HG03066 (cell line): Measurements from ENCODE around the gene FSIP1.
A peak's percentile ranks its signal among the peaks of the same experiment; 100 is the strongest.
"Not testable (repeated sequence)": the region's sequence is repeated elsewhere in the genome, so short reads cannot be mapped to it uniquely, and the experiment has no call there.

Experiments used
- ATAC-seq: cut with Tn5 transposase; IDR thresholded peaks from one replicate; pipeline ENCODE4 v1.9.1; 2021; ENCODE audit warnings: low read depth; ENCODE audit not compliant: unreplicated experiment

FSIP1 gene

DNA sequence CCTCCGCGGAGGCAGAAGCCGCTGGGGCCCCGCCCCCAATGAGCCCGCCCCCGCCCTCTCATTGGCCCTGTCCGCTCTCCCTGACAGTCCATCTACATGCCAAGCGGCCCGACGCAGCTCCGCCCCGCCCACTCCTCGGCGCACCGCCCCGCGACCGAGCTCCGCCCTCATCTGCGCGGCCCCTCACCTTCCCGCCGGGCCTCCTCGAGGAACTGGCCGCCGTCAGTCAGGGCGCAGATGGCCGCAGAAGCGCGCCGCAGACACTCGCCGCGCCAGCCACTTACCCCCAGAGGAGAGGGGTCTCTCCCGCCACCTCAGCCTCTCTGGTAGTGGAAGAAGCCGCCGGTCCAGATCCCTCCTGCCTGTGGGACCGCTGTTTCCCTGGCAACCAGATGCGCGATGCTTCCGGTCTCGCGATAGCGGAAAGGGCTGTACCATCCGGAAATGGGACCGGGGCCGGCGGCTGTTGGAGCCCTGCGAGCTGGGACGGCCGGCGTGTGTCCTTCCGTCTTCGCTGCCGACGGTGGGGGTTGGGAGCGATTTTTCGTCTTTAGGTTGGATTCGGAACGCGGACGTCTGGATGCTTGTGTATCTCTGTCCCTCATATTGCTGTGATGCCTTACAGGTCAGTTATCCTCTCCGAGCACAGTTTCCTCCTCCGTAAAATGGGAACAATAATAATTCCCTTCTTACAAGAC lies at the start of gene FSIP1:
FSIP1 (minus strand) TSS at position 401 of the 698 bp plus-strand sequence. CDS start 6,317 bp downstream, outside the sequence.
- peak; percentile 97 for ATAC-seq

DNA sequence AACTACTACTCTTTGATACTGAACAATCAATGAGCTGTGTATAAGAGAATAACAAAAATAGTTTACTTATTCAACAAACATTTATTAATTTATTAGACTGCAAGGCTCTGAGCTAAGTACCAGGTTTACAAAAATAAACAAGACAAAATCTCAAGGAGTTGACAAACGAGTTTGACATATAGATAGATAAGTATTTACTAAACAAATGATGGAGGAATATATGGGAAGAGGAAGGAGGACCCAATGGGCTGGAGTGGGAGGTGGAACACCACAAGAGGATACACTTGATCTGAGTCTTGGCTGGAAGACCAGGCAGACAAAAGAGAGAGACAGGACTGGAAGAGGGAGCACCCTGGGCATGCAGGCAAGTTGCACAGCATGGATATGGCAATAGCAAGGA lies 47.5 kb upstream of the FSIP1 start:
- ATAC-seq = no peak

DNA sequence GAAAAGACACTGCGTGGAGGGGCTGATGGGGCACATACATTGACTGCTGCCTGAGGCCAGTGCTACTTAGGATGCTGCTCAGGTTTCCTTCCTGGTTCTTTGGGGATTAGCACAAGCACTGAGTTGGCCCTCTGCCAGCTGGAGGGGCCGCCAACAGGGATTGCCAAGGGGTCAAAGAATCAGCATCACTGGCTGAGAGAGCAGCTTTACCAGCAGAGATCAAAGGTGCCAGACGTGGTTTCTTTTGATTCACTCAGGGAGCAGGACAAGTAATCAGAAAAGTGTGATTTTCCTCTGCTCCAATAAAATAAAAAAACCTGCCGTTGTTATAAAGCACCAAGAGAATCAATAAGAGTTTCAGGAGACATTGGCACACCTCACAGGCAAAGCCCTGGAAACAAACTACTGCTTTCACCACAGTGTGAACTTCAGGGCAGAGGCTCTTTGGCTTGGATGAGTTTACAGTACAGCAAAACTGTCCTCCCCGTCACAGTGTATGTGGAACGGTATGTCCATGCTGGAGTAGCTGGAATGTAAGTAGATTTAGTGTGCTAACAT lies 45.8 kb upstream of the FSIP1 start:
- no peak for ATAC-seq

DNA sequence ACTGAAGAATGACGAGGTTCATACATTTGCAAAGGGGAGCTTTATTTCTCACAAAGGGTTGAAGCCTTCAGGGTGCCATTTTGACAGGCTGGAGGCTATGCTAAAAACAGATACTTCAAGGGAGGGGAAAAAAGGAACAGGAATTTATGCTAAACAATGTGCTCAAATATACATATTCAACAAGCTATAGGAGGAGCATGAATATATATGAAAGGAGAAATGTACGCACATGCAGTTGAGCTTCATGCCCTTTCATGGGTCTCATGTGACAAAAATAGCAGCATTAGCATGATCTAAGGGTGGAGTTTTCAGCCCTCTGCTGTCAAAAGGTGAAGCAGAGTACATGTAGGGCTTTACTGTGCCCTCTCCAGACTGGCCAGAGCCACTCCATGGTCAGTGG lies 44.3 kb upstream of the FSIP1 start:
- ATAC-seq = no peak

- ATAC-seq = no peak
Observed at GRCh38 chr15:39823634-39824033, 41.0 kb upstream of the FSIP1 start.

- ATAC-seq = no peak
Observed at GRCh38 chr15:39820050-39820602, 37.5 kb upstream of the FSIP1 start.

DNA sequence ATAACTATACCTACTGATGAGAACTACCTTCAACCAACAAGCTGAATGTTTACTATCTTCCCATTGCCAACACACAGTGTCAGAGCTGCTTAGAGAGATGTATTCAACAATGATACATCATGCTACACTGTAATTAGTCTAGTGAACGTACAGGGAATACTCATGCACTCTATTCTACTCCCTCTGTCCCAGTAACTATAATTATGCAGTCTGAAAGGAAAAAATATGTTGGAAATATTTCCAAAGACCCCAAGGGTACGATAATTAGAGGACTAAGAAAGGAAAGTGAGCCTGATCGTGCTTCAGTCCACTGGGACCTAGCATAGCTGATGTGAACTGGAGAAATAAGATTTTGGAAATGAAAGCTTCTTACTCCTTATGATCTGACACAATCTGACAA lies 36.9 kb upstream of the FSIP1 start:
- no peak for ATAC-seq

DNA sequence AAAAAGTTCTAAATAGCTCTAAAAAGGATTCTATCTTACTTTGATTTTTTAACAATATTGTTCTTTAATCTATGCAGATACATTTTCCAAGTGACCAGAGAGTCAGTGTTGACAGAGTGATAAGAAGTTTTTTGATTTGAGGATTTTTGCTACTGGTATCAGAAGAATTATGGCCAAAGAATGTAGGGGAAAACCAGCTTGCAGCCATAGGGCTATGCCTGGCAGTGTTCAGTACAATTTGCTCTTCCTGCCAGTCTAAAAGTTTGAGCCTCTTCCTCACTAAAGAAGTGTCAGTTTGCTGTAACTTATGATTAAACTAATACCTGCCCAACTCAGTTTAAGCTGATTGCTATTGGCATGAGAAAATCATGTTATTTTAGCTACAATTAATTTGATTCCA lies 35.3 kb upstream of the FSIP1 start:
- ATAC-seq = no peak

DNA sequence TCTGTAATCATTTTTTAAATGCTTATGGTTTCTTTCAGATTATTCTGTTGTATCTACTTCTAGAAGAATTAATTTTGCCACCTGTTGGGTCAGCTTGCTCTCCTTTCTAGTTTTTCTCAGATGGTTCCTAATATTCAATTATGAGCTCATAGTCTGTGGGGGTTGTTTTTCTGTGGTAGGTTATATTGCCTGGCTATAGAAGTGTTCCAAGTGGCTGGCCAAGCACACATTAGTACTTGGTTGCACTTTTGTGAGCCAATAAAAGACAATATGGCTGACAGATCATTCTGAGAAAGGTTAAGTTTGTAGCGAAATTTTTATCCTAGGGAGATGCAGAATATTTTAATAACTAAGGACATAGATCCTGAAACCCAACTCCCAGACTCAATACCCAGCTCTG lies 31.8 kb upstream of the FSIP1 start:
- no peak for ATAC-seq

DNA sequence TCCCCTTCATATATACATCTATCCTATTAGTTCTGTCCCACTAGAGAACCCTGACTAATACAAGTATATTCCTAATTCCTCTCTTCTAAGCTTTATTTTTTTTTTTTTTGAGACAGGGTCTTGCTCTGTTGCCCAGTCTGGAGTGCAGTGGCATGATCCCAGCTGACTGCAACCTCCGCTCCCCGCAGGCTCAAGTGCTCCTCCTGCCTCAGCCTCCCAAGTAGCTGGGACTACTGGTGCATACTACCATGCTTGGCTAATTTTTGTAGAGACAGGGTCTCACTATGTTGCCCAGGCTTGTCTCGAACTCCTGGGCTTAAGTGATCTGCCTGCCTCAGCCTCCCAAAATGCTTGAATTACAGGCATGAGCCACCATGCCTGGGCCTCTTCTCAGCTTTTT lies 30.0 kb upstream of the FSIP1 start:
- ATAC-seq = not testable (repeated sequence)

- no peak for ATAC-seq
Observed at GRCh38 chr15:39808909-39809308, 26.3 kb upstream of the FSIP1 start.

DNA sequence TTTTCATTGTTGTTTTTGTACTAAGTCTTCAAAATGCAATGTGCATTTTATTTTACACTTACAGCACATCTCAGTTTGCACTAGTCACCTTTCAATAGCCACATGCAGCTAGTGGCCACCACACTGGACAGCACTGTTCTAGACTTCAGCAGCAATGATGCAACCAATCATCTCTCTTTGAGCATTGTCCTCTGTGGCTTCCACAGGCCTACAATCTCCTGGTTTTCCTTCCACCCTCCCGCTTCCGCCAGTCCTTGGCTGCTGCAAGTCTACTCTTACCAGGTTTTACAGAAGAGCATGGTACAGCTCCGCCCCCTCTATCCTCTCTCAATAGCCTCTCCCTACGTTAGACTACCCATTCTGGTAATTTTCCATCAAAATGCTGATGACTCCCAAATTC lies 25.1 kb upstream of the FSIP1 start:
- no peak for ATAC-seq

DNA sequence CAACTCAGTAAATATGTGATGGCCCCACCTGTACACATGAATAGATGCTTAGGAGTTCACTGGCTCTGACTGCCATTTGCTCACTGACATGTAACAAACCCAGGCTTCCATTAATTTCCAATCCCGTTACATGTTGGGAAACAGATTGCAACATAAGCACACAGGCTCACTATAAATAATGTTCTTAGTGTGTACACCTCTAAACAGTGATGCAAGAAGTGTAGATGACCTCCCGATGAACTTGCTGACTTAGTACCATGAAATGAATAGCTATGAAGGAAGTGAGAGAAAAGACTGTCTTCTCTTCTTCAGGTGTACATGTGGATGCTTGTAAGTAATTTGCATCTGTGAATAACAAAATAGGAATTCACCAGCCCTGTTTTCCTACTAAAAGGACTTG lies 21.4 kb upstream of the FSIP1 start:
- no peak for ATAC-seq

DNA sequence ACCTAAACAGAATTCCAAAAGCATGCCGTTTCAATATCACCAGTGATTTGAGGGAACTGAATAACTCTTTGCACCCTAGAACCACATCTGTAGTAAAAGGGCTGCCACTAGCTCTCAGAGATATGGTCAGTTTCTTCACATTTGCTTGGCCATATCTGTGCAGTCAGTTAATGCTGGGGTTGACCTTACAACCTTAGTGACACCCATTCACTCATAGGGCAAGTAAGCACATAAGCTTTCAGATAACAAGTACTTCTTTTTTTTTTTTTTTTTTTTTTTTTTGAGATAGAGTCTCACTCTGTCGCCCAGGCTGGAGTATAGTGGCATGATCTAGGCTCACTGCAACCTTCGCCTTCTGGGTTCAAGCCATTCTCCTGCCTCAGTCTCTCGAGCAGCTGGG lies 20.4 kb upstream of the FSIP1 start:
- ATAC-seq = no peak

DNA sequence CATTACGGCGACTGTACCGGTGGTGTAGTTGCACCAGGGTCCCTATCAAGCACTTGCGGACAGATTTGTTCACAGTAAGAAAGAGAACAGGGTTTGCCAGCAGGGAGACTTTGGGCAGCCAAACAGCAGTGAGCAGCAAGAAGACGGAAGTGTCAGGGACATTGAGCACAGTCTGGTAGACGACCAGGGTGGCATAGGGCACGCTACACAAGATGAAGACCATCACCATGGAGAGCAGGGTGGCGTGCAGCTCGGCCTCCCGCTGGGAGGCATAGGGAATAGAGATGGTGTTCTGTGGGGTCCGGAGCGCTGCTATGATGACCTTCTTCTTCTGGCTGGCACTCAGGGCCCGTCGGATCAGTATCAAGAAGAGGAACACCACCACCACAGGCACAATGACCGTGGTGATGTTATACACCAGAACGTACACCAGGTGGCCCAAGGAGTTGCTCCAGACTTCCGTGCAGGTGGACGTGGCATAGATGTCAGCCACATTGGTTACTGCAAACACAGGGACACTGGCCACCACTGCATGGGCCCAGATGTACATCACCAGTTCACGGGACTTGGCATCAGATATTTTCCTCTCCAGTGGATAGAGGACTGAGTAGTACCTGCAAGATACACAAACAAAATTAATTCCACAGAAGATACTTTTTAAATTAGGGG lies 19.1 kb upstream of the FSIP1 start:
- peak; percentile 70 for ATAC-seq

DNA sequence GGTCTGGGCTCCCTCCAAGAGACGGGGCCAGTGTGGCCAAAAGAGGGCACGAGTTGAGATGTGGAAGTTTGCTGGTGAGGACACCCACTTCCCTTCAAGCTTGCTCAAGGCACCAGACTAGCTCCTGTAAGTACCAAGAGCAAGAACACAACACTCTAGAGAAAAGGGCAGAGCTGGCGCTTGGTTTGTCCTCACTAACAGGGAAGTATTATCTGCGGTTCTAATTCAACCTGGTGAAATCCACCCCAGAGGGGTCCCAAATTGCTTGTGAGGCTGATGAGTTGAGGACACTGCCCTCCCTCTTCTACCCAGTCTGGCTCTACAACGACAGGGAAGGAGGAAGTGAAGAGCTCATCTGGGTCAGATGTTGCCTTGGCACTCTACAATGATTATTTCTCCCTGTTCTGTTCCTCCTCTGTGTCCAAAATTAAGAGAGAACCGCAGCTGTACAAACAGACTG lies 16.9 kb upstream of the FSIP1 start:
- ATAC-seq = no peak

- ATAC-seq = no peak
Observed at GRCh38 chr15:39798382-39798781, 15.7 kb upstream of the FSIP1 start.

GRCh38 chr15:39797407-39797806 lies 14.8 kb upstream of the FSIP1 start:
- ATAC-seq = no peak

DNA sequence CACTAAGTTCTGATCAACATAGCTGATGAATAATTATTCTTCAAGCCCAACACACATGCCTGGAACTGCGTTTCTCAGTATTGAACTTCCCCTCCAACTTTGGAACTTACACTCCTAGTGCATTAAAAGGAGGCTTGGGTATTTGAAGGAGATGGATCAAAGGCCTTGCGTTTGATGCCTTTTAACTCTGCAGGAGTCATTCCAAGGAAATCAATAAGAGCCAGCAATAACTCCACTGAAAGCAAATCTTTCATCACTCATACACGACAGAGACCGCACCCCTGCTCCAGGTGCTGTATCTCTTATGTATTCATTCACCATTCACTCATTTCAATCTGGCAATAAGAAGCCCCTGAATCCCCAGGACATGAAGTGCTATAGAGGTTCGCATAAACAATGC lies 14.0 kb upstream of the FSIP1 start:
- no peak for ATAC-seq

DNA sequence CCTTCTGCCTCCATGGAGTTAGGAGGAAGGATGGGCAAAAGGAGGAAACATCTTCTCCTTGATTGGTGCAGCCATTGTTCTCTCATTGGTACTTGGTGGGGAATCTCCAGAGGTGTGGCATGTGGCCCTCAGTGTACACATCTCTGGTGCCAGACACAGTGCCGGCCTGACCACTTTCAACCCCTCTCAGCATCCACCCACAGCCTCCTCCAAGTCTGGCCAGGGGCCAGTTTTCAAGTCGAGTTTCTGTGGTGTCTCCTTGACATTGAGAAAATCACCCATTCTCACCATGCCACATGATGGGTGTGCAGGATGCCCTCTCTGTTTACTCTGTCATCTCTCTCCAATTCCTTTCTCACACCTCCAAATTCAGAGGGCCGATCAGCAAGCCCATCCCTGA lies 12.8 kb upstream of the FSIP1 start:
- no peak for ATAC-seq

GRCh38 chr15:39794954-39795353 lies 12.3 kb upstream of the FSIP1 start:
- ATAC-seq = no peak

- no peak for ATAC-seq
Observed at GRCh38 chr15:39793923-39794322, 11.3 kb upstream of the FSIP1 start.
